Measurements from ENCODE around the gene GALM. TPM values are rescaled to one million over a fixed set of nuclear protein-coding genes. Genes with fewer than 3 reads are reported as not detected.

The GALM gene
- total and polyA plus RNA-seq, 2 donors (not counting 1 experiment from before 2014, with no cell fraction given) = 14.7 to 51.4 TPM

GRCh38 chr2:38743672-38744398 lies 77.9 kb downstream of the GALM start:
- no peak for DNase-seq (ENCODE audit: low read depth in 2 of 2)
- Histone ChIP-seq H3K27me3 (ENCODE audit: control insufficient read depth, insufficient read depth, low read length) (no peaks in the 10 kb centered on the region), H3K4me2 (ENCODE audit: extremely low read depth, insufficient read depth, low read length) (no peak overlapping the region), H2AFZ (ENCODE audit: low read length) (no peak overlapping the region), H3K27ac (ENCODE audit: insufficient read depth, low read length) (no peak overlapping the region), H3K4me1 (ENCODE audit: control insufficient read depth, extremely low read depth, insufficient read depth, low read length) (peaks cover 2% of the 10 kb centered on the region), H3K9ac (ENCODE audit: insufficient read depth, low read length) (no peak overlapping the region), H3K79me2 (ENCODE audit: control insufficient read depth, insufficient read depth, low read length) (peaks cover 54% of the 10 kb centered on the region), H4K20me1 (ENCODE audit: control insufficient read depth, extremely low read depth, insufficient read depth, low read length) (no peaks in the 10 kb centered on the region), H3K4me3 (replicated peaks in 1 of 4; ENCODE audit: control extremely low read depth in 1 of 4, insufficient read depth in 1 of 4, low read depth in 3 of 4, low read length in 4 of 4) (no peak overlapping the region), H3K9me3 (ENCODE audit: control insufficient read depth, insufficient read depth, low read depth, low read length) (no peaks in the 10 kb centered on the region), H3K36me3 (ENCODE audit: control insufficient read depth, insufficient read depth, low read length) (peaks cover 16% of the 10 kb centered on the region)
- TF ChIP-seq CTCF (conservative IDR thresholded peaks at IDR 0.05 in 1 of 2, IDR thresholded peaks at IDR 0.05 in 1 of 2; ENCODE audit: low read depth in 1 of 2, low read length in 2 of 2) (no peak), EZH2 (IDR thresholded peaks at IDR 0.05; ENCODE audit: low read length, missing control alignments) (no peak)

- DNase-seq (ENCODE audit: low read depth in 2 of 2) = no peak
- no peak overlapping the region for H2AFZ ChIP-seq (ENCODE audit: low read length)
- peaks cover 2% of the 10 kb centered on the region for H3K4me1 ChIP-seq (ENCODE audit: control insufficient read depth, extremely low read depth, insufficient read depth, low read length)
- no peak overlapping the region for H3K9ac ChIP-seq (ENCODE audit: insufficient read depth, low read length)
- no peak overlapping the region for H3K4me2 ChIP-seq (ENCODE audit: extremely low read depth, insufficient read depth, low read length)
- H3K9me3 ChIP-seq (ENCODE audit: control insufficient read depth, insufficient read depth, low read depth, low read length) = no peaks in the 10 kb centered on the region
- peaks cover 59% of the 10 kb centered on the region for H3K79me2 ChIP-seq (ENCODE audit: control insufficient read depth, insufficient read depth, low read length)
- no peak overlapping the region for H3K4me3 ChIP-seq (replicated peaks in 1 of 4; ENCODE audit: control extremely low read depth in 1 of 4, insufficient read depth in 1 of 4, low read depth in 3 of 4, low read length in 4 of 4)
- TF ChIP-seq EZH2 (IDR thresholded peaks at IDR 0.05; ENCODE audit: low read length, missing control alignments) = no peak
- TF ChIP-seq CTCF (conservative IDR thresholded peaks at IDR 0.05 in 1 of 2, IDR thresholded peaks at IDR 0.05 in 1 of 2; ENCODE audit: low read depth in 1 of 2, low read length in 2 of 2) = no peak
- no peak overlapping the region for H3K27ac ChIP-seq (ENCODE audit: insufficient read depth, low read length)
- no peaks in the 10 kb centered on the region for H3K27me3 ChIP-seq (ENCODE audit: control insufficient read depth, insufficient read depth, low read length)
- H4K20me1 ChIP-seq (ENCODE audit: control insufficient read depth, extremely low read depth, insufficient read depth, low read length) = no peaks in the 10 kb centered on the region
- H3K36me3 ChIP-seq (ENCODE audit: control insufficient read depth, insufficient read depth, low read length) = peaks cover 16% of the 10 kb centered on the region
Measured at GRCh38 chr2:38744399-38744780, 78.5 kb downstream of the GALM start.

- H2AFZ ChIP-seq (ENCODE audit: low read length) = no peak overlapping the region
- no peaks in the 10 kb centered on the region for H3K9me3 ChIP-seq (ENCODE audit: control insufficient read depth, insufficient read depth, low read depth, low read length)
- no peak overlapping the region for H3K4me2 ChIP-seq (ENCODE audit: extremely low read depth, insufficient read depth, low read length)
- DNase-seq (ENCODE audit: low read depth in 2 of 2) = no peak
- no peak overlapping the region for H3K9ac ChIP-seq (ENCODE audit: insufficient read depth, low read length)
- H3K4me3 ChIP-seq (replicated peaks in 1 of 4; ENCODE audit: control extremely low read depth in 1 of 4, insufficient read depth in 1 of 4, low read depth in 3 of 4, low read length in 4 of 4) = no peak overlapping the region
- H3K79me2 ChIP-seq (ENCODE audit: control insufficient read depth, insufficient read depth, low read length) = peaks cover 68% of the 10 kb centered on the region
- H4K20me1 ChIP-seq (ENCODE audit: control insufficient read depth, extremely low read depth, insufficient read depth, low read length) = peaks cover 4% of the 10 kb centered on the region
- peaks cover 2% of the 10 kb centered on the region for H3K4me1 ChIP-seq (ENCODE audit: control insufficient read depth, extremely low read depth, insufficient read depth, low read length)
- no peaks in the 10 kb centered on the region for H3K27me3 ChIP-seq (ENCODE audit: control insufficient read depth, insufficient read depth, low read length)
- no peak overlapping the region for H3K27ac ChIP-seq (ENCODE audit: insufficient read depth, low read length)
- peaks cover 15% of the 10 kb centered on the region for H3K36me3 ChIP-seq (ENCODE audit: control insufficient read depth, insufficient read depth, low read length)
- TF ChIP-seq EZH2 (IDR thresholded peaks at IDR 0.05; ENCODE audit: low read length, missing control alignments) (no peak), CTCF (conservative IDR thresholded peaks at IDR 0.05 in 1 of 2, IDR thresholded peaks at IDR 0.05 in 1 of 2; ENCODE audit: low read depth in 1 of 2, low read length in 2 of 2) (no peak)
Measured at GRCh38 chr2:38745267-38745666, 79.4 kb downstream of the GALM start.
